Endothelial cell of umbilical vein (primary cell): ENCODE results near the gene MRM2.

ENCODE experiments used
- CTCF ChIP-seq, 2 donors: IDR thresholded peaks; 1 replicate in 1 of 2; 2 replicates in 1 of 2; pipeline ENCODE4 v1.5.1; 2011; ENCODE audit warnings: low read length in 2 of 2, mild to moderate bottlenecking in 2 of 2, moderate library complexity in 2 of 2, control low read depth in 1 of 2, inconsistent platforms in 1 of 2, low read depth in 1 of 2; ENCODE audit not compliant: insufficient read depth in 1 of 2; ENCODE audit errors: extremely low read depth in 1 of 2
- EZH2 ChIP-seq: IDR thresholded peaks from 2 replicates; pipeline ENCODE4 v1.6.1; 2012; ENCODE audit warnings: borderline replicate concordance, low read depth, mild to moderate bottlenecking, moderate library complexity, low read length, inconsistent platforms; ENCODE audit not compliant: severe bottlenecking
- FOS ChIP-seq: IDR thresholded peaks from 2 replicates; pipeline ENCODE4 v1.6.1; 2011; ENCODE audit warnings: mild to moderate bottlenecking, low read length, moderate library complexity, borderline replicate concordance; ENCODE audit not compliant: insufficient read depth
- JUN ChIP-seq: IDR thresholded peaks from 2 replicates; pipeline ENCODE4 v1.6.1; 2011; ENCODE audit warnings: borderline replicate concordance, low read depth; ENCODE audit not compliant: insufficient read length, insufficient read depth
- POLR2A ChIP-seq: IDR thresholded peaks from 2 replicates; pipeline ENCODE4 v1.6.1; 2012; ENCODE audit warnings: low read depth, mild to moderate bottlenecking, control low read depth, low read length
- POLR2AphosphoS5 ChIP-seq: IDR thresholded peaks from 2 replicates; pipeline ENCODE4 v1.6.1; 2012; ENCODE audit warnings: low read depth, mild to moderate bottlenecking, control low read depth, low read length, moderate library complexity; ENCODE audit not compliant: insufficient read depth

DNA sequence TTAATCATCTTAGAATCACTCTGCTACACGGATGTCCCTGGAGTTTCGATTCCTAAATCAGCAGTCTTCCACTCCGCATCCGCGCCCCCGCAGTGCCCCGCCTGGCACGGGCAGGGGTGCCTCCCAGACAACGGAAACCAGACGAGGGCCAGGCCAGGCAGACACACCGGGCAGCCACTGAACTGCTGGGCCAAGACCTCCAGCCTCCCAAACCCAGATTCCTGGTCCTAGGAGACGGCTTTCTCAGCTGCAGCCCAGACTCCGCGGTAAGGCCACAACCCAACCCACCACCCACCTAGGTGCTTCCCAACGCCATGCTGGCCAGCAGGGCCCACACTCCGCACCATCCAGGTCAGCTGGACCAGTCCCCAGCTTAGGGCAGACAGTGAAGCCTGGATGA lies 42.5 kb downstream of the MRM2 start:
- TF ChIP-seq CTCF (IDR thresholded peaks at IDR 0.05; ENCODE audit: extremely low read depth in 1 of 2, insufficient read depth in 1 of 2, low read depth in 1 of 2, low read length in 2 of 2): no peak
- TF ChIP-seq POLR2A: no peak
- no peak for TF ChIP-seq JUN
- TF ChIP-seq EZH2: no peak
- TF ChIP-seq POLR2AphosphoS5: no peak
- no peak for TF ChIP-seq FOS
